OCI-LY1 (cell line): ENCODE results near the gene KY.

ENCODE experiments used
- H2AFZ ChIP-seq: fragments of 200-600 bp; sonication (generic), shearing (Covaris generic); 2 replicates; pipeline ENCODE4 v1.6.0; 2014; ENCODE audit warnings: antibody characterized with exemption, mild to moderate bottlenecking, low read length
- H3F3A ChIP-seq: fragments of 200-600 bp; sonication (generic), shearing (Covaris generic); 2 replicates; pipeline ENCODE4 v1.6.0; 2014; ENCODE audit warnings: mild to moderate bottlenecking, antibody characterized with exemption, low read length, moderate library complexity; ENCODE audit not compliant: insufficient read depth
- H3K27ac ChIP-seq: fragments of 200-600 bp; sonication (generic); 2 replicates; pipeline ENCODE4 v1.5.1; 2014; ENCODE audit warnings: low read length, mixed run types, mild to moderate bottlenecking, low read depth; ENCODE audit not compliant: poor library complexity, severe bottlenecking
- H3K27me3 ChIP-seq: fragments of 200-600 bp; sonication (generic); 2 replicates; pipeline ENCODE4 v1.6.0; 2014; ENCODE audit warnings: antibody characterized with exemption, mild to moderate bottlenecking, low read length, moderate library complexity; ENCODE audit not compliant: insufficient read depth
- H3K36me3 ChIP-seq: fragments of 200-600 bp; sonication (generic); 2 replicates; pipeline ENCODE4 v1.6.1; 2014; ENCODE audit warnings: mild to moderate bottlenecking, antibody characterized with exemption, low read length, moderate library complexity, mixed read lengths; ENCODE audit not compliant: insufficient read depth
- H3K4me1 ChIP-seq: fragments of 200-600 bp; sonication (generic); 2 replicates; pipeline ENCODE4 v1.5.1; 2014; ENCODE audit warnings: mild to moderate bottlenecking, low read length, moderate library complexity; ENCODE audit not compliant: insufficient read depth, severe bottlenecking
- H3K4me2 ChIP-seq: fragments of 200-600 bp; sonication (generic), shearing (Covaris generic); 2 replicates; pipeline ENCODE4 v1.6.1; 2014; ENCODE audit warnings: low read length
- H3K4me3 ChIP-seq: fragments of 200-600 bp; sonication (generic); 2 replicates; pipeline ENCODE4 v1.5.1; 2014; ENCODE audit warnings: low read length, low read depth, mild to moderate bottlenecking, mixed read lengths; ENCODE audit not compliant: poor library complexity, severe bottlenecking
- H3K79me2 ChIP-seq: fragments of 200-600 bp; shearing (Covaris generic); 2 replicates; pipeline ENCODE4 v1.6.1; 2016; ENCODE audit warnings: mixed run types, low read length, mixed read lengths; ENCODE audit not compliant: insufficient read depth
- H3K9ac ChIP-seq: fragments of 200-600 bp; sonication (generic), shearing (Covaris generic); 2 replicates; pipeline ENCODE4 v1.6.1; 2014; ENCODE audit warnings: mild to moderate bottlenecking, low read length, mixed read lengths
- H3K9me2 ChIP-seq: fragments of 200-600 bp; sonication (generic), shearing (Covaris generic); 2 replicates; pipeline ENCODE4 v1.6.1; 2014; ENCODE audit warnings: low read depth, mild to moderate bottlenecking, low read length, mixed read lengths
- H3K9me3 ChIP-seq: fragments of 200-600 bp; shearing (Covaris generic); 2 replicates; pipeline ENCODE4 v1.6.1; 2014; ENCODE audit warnings: low read length, mixed read lengths
- H4K20me1 ChIP-seq: fragments of 200-600 bp; sonication (generic), shearing (Covaris generic); 2 replicates; pipeline ENCODE4 v1.6.0; 2016; ENCODE audit warnings: mild to moderate bottlenecking, low read length; ENCODE audit not compliant: insufficient read depth
- CTCF ChIP-seq: fragments of 200-600 bp; sonication (generic), shearing (Covaris generic); IDR thresholded peaks from 2 replicates; pipeline ENCODE4 v1.5.1; 2017; ENCODE audit warnings: mild to moderate bottlenecking, antibody characterized with exemption, low read length, moderate library complexity, mixed read lengths
- EZH2 ChIP-seq: fragments of 200-600 bp; sonication (generic), shearing (Covaris generic); IDR thresholded peaks from 2 replicates; pipeline ENCODE4 v1.8.0; 2017; ENCODE audit warnings: borderline replicate concordance, mixed run types, mild to moderate bottlenecking, antibody characterized with exemption, low read length, moderate library complexity, mixed read lengths

KY gene

GRCh38 chr3:134665243-134665642 lies 14.4 kb upstream of the KY start:
- TF ChIP-seq CTCF: no peak
- TF ChIP-seq EZH2: no peak
- Histone ChIP-seq H3K9me3 (no peaks in the 10 kb centered on the region), H3K27me3 (no peaks in the 10 kb centered on the region; the same call in 1 of the 2 replicates), H3K9ac (no peak overlapping the region), H4K20me1 (no peaks in the 10 kb centered on the region), H3K4me3 (no peak overlapping the region), H3K36me3 (no peaks in the 10 kb centered on the region), H3K4me1 (no peaks in the 10 kb centered on the region), H3K79me2 (no peaks in the 10 kb centered on the region), H3K27ac (no peak overlapping the region), H3K9me2 (no peaks in the 10 kb centered on the region; the same call in 1 of the 2 replicates), H3K4me2 (no peak overlapping the region), H2AFZ (no peak overlapping the region), H3F3A (no peaks in the 10 kb centered on the region)

- no peaks in the 10 kb centered on the region; the same call in none of the 2 replicates for H3K27me3 ChIP-seq
- H3K79me2 ChIP-seq: no peaks in the 10 kb centered on the region
- no peak overlapping the region for H2AFZ ChIP-seq
- no peak overlapping the region for H3K4me2 ChIP-seq
- H3K36me3 ChIP-seq: no peaks in the 10 kb centered on the region
- no peak overlapping the region for H3K4me3 ChIP-seq
- no peaks in the 10 kb centered on the region for H3K9me3 ChIP-seq
- H3K27ac ChIP-seq: no peak overlapping the region
- TF ChIP-seq CTCF (no peak), EZH2 (no peak)
- no peaks in the 10 kb centered on the region for H3K9me2 ChIP-seq
- no peak overlapping the region for H3K9ac ChIP-seq
- H4K20me1 ChIP-seq: no peaks in the 10 kb centered on the region
- no peaks in the 10 kb centered on the region for H3F3A ChIP-seq
- no peaks in the 10 kb centered on the region for H3K4me1 ChIP-seq
These were observed 13.1 kb upstream of the KY start for GRCh38 chr3:134663721-134664456.

GRCh38 chr3:134660046-134660441 lies 9.2 kb upstream of the KY start:
- TF ChIP-seq EZH2 (no peak), CTCF (no peak)
- H3K79me2 ChIP-seq: no peaks in the 10 kb centered on the region
- H3K4me3 ChIP-seq: no peak overlapping the region
- no peaks in the 10 kb centered on the region; the same call in none of the 2 replicates for H3K27me3 ChIP-seq
- no peak overlapping the region for H3K9ac ChIP-seq
- no peak overlapping the region for H3K27ac ChIP-seq
- H2AFZ ChIP-seq: no peak overlapping the region
- no peaks in the 10 kb centered on the region for H3F3A ChIP-seq
- H3K4me1 ChIP-seq: no peaks in the 10 kb centered on the region
- H3K4me2 ChIP-seq: no peak overlapping the region
- no peaks in the 10 kb centered on the region for H3K9me3 ChIP-seq
- H3K36me3 ChIP-seq: no peaks in the 10 kb centered on the region
- H3K9me2 ChIP-seq: no peaks in the 10 kb centered on the region
- no peaks in the 10 kb centered on the region for H4K20me1 ChIP-seq
